GM10266 (cell line): ENCODE data around the gene ICAM3.

Experiments
- DNase-seq: peaks from one replicate; pipeline ENCODE4 v3.0.0; 2012; ENCODE audit errors: extremely low spot score
- TF ChIP-seq, protein P1 (sequence below): IDR thresholded peaks from 2 replicates; pipeline ENCODE4 v1.5.1; 2012; ENCODE audit warnings: mild to moderate bottlenecking, low read depth; ENCODE audit not compliant: control insufficient read depth, insufficient read depth; ENCODE audit errors: missing control alignments

ICAM3 gene

DNA sequence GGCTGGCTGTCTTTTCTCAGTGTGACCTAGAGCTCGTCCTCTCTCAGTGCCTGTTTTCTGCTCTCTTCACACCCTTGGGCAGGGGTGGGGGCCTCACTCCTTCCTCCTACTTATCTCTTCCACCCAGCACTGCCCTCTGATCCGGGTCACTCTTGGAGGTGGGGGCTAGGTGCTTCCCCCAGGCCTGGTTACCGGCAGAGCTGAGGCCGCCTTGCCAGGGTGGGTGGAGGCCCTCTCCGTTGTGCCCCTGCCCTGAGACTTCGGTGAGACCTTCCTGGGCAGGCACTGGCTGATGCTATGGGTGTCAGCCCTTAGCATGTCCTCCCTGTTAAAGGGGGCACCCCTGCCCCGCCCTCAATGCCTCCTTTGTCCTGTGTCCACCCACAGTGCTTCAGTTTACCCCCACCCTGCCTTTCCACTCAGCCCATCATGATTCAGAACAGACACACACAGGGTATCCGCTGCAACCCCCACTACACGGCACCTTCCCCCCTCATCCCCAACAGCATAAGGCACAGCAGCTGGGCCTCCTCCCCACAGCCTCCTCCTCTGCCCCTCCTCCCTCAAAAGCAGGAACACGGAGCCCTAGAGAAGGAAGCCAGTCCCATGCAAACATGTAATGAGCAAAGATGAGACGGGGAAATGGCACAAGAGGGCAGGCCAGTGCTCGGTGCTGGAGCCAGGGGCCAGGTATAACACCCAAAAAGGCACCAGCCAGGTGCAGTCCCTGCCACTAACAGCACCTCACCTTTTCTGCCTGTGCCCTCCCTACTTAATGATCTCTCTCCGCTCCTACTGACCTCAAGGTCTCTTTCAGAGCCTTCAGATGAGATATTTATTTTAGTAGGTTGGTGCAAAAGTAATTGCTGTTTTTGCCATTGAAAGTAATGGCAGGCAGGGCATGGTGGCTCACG, 39.6 kb downstream of the ICAM3 start:
- DNase-seq: no peak
- TF ChIP-seq, protein P1, sequence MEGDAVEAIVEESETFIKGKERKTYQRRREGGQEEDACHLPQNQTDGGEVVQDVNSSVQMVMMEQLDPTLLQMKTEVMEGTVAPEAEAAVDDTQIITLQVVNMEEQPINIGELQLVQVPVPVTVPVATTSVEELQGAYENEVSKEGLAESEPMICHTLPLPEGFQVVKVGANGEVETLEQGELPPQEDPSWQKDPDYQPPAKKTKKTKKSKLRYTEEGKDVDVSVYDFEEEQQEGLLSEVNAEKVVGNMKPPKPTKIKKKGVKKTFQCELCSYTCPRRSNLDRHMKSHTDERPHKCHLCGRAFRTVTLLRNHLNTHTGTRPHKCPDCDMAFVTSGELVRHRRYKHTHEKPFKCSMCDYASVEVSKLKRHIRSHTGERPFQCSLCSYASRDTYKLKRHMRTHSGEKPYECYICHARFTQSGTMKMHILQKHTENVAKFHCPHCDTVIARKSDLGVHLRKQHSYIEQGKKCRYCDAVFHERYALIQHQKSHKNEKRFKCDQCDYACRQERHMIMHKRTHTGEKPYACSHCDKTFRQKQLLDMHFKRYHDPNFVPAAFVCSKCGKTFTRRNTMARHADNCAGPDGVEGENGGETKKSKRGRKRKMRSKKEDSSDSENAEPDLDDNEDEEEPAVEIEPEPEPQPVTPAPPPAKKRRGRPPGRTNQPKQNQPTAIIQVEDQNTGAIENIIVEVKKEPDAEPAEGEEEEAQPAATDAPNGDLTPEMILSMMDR: no peak

DNA sequence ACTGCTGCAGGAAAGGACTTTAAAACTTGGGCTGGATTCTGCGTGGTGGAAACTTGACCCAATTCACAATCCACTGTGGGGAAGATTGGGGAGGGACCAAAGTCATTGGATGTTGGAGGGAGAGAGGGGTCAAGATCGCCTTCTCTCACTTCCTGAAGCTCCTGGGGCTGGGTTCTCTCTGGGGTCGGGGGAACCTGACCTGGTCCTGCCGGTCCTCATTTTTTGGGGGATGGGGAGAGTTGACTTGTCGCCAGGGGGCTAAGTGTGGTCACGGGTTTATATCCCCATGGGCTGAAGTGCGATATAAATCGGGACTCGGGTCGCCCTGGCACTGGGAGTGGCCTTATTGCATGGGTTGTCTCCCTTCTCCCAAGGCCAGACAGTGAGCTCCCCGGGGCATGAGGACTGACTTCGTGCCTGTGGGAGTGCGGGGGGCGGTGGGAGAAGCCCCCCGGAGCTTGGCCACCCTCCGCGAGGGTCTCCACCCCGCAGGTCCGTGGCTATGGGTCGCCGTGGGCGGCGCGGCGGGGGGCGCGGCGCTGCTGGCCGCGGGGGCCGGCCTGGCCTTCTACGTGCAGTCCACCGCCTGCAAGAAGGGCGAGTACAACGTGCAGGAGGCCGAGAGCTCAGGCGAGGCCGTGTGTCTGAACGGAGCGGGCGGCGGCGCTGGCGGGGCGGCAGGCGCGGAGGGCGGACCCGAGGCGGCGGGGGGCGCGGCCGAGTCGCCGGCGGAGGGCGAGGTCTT, 43.4 kb downstream of the ICAM3 start:
- DNase-seq: no peak
- TF ChIP-seq, protein P1: no peak

DNA sequence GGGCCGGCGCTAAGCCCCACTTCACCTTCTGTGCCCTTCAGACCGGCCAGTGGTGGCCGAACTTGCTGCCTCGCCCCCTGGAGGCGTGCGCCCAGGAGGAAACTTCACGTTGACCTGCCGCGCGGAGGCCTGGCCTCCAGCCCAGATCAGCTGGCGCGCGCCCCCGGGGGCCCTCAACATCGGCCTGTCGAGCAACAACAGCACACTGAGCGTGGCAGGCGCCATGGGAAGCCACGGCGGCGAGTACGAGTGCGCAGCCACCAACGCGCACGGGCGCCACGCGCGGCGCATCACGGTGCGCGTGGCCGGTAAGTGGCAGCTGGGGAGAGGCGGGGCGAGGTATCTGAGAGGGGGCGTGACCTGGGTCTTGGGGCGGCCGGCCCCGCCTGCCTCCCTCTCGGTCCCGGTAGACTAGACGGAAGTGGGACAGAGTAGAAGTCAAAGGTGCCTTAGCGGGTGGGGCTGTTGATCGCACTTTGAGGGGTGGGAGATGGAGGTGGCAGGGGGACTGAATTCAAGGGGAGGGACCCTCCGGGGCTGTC, 44.0 kb downstream of the ICAM3 start:
- DNase-seq: peak; percentile 91
- TF ChIP-seq, protein P1: peak; percentile 25

DNA sequence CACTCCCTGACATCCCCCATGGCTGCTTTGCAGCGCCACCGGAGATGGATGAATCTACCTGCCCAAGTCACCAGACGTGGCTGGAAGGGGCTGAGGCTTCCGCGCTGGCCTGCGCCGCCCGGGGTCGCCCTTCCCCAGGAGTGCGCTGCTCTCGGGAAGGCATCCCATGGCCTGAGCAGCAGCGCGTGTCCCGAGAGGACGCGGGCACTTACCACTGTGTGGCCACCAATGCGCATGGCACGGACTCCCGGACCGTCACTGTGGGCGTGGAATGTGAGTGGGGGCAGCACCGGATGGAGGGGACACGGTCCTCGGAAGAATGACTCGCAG, 45.1 kb downstream of the ICAM3 start:
- DNase-seq: no peak
- TF ChIP-seq, protein P1: no peak

DNA sequence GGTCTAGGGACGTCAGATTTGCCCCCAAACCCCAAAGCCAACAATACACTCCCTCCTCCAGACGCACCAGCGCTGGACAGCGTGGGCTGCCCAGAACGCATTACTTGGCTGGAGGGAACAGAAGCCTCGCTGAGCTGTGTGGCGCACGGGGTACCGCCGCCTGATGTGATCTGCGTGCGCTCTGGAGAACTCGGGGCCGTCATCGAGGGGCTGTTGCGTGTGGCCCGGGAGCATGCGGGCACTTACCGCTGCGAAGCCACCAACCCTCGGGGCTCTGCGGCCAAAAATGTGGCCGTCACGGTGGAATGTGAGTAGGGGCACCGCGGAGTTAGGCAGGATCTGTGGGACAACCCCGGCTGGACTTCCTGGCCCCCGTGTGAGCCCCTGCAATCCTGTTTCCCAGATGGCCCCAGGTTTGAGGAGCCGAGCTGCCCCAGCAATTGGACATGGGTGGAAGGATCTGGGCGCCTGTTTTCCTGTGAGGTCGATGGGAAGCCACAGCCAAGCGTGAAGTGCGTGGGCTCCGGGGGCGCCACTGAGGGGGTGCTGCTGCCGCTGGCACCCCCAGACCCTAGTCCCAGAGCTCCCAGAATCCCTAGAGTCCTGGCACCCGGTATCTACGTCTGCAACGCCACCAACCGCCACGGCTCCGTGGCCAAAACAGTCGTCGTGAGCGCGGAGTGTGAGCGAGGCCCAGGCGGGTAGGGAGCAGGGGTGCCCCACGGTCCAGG, 45.6 kb downstream of the ICAM3 start:
- DNase-seq: no peak
- TF ChIP-seq, protein P1: no peak

DNA sequence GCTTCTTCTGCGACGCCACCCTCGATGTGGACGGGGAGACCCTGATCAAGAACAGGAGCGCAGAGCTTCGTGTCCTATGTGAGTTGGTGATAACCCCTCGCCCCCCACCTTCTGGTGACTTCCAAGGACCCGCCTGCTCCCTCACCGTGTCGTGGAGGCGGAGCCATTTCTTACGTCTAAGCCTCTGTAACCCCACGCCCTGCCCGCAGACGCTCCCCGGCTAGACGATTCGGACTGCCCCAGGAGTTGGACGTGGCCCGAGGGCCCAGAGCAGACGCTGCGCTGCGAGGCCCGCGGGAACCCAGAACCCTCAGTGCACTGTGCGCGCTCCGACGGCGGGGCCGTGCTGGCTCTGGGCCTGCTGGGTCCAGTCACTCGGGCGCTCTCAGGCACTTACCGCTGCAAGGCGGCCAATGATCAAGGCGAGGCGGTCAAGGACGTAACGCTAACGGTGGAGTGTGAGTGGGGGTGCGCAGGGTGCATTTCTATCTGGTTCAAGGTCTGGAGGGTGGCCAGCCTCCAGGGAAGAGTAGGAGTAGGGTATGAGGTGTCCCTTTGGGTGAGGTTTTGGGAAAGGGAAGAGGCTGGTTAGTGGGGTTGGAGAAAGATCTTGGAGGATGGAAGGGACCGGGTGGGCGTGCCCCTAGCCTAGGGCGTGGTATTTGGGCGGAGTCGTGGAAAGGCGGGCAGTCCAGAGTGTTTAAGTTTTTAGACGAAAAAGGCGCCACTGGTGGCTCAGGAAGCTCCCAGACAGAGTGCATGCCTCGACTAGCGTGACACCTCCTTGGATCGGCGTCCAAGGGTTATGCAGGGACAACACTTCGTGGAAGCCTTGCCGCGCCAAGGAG, 46.4 kb downstream of the ICAM3 start:
- no peak for DNase-seq
- TF ChIP-seq, protein P1: no peak
